Epidermal melanocyte (primary cell): ENCODE results near the gene RBM43.
A peak's percentile ranks its signal among the peaks of the same experiment; 100 is the strongest.
"Not testable (repeated sequence)": the region's sequence is repeated elsewhere in the genome, so short reads cannot be mapped to it uniquely, and the experiment has no call there.

Experiments used
- DNase-seq: peaks from one replicate; pipeline ENCODE4 v3.0.0; 2011; ENCODE audit warnings: low spot score; ENCODE audit not compliant: insufficient read length

RBM43 gene

GRCh38 chr2:151269798-151270568 is 8.3 kb upstream of the RBM43 start:
- DNase-seq: no peak

DNA sequence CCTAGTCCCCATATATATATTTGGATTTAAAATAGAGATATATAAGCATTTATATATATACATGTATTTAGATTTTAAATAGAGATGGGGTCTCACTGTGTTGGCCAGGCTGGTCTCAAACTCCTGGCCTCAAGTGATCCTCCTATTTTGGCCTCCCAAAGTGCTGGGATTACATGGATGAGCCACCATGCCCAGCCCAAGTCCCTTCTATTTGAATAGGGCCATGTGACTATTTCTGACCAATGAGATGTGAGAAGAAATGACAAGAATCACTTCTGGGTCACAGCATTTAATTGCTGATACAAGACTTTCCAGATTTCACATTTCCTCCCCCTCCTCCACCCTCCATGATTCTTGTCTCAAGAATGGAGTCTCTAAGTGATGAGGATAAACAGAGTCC is 6.4 kb upstream of the RBM43 start:
- DNase-seq: no peak

GRCh38 chr2:151267537-151267936 is 5.9 kb upstream of the RBM43 start:
- DNase-seq: no peak

- no peak for DNase-seq
Observed at GRCh38 chr2:151265991-151266390, 4.3 kb upstream of the RBM43 start.

DNA sequence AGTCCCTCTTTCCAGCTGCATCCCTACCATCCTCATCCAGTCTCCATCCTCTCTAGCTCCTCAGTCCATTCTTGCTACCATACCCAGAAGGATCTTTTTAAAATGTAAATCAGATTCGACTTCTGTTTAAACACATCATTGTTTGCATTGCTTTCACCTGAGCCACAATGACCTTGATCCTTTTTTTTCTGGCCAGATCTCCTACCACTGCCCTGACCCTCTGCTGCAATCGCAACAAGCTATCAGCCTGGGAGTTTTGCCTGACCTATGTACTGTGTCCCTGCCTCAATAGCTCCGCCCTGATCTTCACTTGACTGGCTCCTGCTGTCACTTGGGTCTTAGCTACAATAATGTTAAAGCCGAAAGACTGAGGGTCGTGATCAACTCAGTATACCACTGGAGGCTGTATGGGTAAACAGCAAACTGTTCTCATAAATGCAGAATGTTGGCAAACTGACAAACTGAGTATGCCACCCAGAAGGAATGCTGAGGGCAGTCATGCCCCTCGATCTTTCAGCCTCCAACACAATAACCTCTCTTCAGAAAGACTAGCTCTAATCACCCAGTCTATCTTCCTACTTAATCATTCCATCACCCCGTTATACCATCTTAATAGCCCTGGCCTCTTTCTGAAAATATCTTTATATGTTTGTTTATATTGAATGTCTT is 2.6 kb upstream of the RBM43 start:
- no peak for DNase-seq

DNA sequence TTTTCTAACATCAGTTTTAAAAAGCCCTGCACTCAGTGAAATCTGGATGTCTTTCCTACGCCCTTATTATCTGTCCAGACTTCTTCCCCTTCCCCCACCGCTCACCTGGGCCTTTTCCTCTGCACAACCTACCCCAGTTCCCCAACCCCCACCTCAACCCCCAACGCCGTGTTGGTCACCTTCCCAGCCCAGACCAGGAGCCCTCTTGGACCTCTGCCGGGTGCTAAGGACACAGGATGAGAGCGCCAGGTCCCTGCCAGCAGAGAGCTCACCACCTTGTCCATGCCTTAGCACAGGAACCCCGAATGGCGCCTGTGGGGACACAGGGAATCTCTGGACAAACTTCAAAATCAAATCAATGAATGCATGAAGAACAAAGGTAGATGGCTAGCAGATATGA is 966 bp upstream of the RBM43 start:
- DNase-seq: no peak

DNA sequence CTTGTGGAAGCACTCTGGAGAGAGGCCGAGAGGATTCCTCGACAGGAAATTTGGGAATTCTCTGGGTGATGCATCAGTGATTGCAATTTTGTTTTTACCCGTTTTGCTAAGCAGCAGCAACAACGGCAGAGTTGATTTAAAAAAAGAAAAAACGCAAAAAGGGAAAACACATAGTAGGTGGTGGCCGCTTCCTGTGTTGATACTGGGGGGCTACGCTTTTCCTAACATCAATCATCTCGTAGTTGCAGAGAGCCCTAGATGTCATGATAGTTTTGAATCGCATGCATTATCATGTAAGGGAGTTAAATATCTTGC is 271 bp upstream of the RBM43 start:
- DNase-seq: no peak

DNA sequence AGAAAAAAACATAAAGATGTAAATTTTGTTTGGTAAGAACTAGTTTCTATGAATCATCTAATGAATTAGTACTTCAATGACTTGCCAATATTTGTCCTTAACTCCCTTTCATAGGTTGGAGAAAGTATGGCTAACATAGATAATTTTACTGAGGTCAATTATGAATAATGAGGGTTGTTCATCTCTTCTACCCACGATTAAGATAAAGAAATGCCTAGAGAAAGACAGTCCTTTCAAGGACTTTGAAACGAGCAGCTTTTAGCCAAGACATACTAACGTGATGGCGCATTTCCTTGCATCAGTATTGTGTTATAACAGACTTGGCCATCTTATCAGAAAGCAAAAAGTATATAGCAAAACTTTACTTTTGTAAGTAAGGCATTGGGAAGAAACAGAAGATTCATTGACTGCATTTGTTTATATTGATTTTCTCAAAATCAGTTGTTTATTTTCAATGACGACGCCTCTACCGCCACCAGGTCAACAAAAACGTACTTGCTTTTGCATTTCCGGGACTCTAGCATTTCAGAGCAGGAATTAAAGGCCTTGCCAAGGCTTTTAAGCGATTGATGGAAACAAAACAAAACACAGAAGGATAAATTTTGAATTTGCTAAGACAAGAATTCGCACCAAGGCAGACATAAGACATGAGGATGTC is 961 bp downstream of the RBM43 start:
- no peak for DNase-seq

DNA sequence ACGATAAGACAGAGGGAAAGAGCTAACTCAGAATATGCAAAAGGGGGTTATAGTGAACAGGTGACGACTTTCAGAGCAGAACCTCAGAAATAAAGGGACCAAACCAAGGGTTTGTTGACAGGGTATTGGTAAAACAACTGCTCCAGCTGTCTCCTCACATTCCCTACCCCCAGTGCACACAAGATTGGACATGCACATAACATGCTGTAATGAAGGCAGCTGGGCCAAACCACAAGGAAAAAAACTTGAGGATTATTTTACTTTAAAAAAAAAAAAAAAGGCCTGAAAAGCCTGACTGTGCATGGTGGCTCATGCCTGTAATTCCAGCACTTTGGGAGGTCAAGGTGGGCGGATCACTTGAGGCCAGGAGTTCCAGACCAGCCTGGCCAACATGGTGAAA is 3.5 kb downstream of the RBM43 start:
- DNase-seq: peak; percentile 36

DNA sequence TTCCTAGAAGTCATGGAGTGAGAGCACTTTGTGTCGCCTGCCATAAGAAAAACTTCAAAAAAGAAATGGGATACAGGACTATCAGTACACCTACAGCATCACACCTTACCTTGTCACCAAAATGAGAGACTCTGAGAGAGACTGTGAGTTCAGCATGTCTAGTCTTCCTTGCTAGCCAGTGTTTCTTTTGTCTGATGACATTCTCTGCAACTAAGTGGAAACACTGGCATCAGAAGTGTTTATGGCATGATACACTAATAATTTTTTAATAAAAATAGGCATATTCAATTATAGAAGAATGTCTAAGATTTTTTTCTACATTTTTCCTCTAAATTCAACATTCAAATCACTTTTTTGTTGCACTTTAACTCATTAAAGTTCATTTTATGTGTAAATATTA is 9.0 kb downstream of the RBM43 start:
- no peak for DNase-seq

DNA sequence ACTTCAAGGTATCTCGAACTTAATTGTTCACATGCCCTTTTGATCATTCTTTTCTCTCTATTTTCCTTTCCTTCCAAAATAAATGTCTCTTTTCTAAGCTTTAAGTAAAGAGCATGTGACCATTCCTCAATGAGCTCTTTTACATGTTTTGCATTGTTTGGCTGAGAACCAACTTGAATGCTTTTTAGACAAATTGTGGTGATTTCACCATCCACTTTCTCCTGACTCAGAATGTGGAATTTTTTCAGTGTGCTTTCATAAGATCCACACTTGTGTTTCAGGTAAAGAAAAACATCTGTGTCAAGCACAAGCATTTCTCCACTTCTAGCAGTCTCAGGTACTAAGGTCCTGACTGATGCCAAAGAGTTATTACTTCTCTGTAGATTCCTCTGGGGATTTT is 10.7 kb downstream of the RBM43 start:
- DNase-seq: no peak

DNA sequence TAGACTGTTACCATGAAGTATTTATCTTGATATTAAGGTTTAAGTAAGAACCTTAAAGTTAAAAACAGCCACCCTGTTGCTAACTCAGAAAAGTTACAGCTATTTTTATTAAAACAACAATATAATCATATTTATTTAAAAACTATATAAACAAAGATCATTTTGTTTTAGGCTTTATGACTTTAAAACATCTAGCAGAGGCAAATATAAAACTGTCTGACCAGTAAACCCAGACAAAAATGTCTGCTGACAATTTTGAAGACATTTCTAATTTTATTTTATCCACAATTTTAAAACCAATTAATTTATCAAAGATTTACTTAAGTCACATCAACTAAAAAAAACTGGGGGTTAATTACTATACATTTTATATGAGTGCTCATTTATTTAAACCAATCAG is 14.2 kb downstream of the RBM43 start:
- no peak for DNase-seq

DNA sequence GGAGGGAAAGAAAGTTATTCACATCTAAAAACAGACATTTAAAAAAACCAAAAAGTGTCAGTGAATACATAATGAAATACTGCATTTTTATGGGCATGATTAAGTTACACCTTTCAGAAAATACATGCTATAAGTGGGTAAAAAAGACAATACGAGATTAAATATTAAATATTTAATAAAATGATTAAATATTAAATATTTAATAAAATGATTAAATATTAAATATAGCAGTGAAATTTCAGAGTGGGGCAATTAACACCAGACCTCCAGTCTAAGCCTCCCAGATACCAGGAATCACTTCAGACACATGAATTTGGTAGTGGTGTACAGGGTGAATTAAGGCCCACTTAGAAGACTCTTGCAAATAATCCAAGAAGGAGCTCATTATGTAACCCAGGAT is 15.5 kb downstream of the RBM43 start:
- DNase-seq: no peak

GRCh38 chr2:151243468-151243867 is 18.2 kb downstream of the RBM43 start:
- no peak for DNase-seq

DNA sequence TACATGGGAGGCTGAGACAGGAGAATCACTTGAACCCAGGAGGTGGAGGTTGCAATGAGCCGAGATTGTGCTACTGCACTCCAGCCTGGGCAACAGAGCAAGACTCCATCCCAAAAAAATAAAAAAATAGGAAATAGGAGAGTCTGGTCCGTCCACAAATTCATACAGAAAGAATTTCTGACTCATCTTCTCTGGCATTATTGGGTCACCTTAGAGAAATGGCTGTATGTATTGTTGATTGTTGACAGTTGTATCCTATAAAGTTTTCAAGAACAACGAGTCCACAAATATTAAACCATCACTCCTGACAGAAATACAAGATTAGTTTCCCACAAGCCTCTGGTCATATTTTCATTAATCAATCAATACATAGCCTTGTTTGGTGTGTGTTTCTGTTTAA is 20.4 kb downstream of the RBM43 start:
- DNase-seq: no peak

GRCh38 chr2:151240433-151240832 is 21.2 kb downstream of the RBM43 start:
- no peak for DNase-seq

GRCh38 chr2:151239624-151240023 is 22.0 kb downstream of the RBM43 start:
- no peak for DNase-seq

DNA sequence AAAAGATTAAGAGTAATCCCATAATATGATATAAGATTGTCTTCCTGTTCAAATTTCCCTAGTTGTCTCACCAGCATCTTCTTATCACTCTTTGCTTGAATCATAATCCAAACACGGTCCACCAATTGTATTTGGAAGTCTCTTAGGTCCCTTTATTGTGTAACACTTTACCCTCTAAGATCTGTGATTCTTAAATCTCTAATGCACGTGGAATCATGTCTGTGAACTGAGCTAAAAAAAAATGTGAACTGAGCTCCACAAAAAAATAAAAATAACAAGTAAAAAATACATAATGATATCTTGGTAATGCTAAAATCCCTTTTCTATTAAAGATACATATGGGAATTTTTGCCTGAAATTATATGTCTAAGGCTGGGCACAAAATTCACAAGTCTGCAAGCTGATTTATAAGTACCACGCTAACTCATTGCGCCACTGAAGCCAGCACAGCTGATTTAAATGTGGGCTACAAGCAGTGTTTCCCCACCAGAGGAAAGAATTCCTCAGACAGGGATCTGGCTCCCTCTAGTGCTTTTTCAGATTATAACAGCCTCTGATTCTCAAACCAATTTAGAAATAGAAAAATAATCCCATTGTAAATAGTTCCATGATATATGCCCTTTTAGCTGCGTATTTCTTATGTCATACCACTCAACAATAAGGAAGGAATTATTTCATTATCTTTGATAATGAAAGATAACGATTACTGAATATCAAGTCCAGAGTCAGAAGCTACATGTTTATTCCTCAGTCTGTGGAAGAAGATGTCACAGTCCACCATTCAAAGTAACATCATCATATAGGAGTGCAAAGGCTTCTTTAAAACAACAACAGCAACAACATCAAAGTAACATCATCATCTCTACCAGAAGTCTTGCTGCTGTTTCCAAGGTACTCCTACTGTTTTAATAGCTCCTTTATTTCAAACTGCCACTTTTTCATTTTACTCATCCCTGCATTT is 22.9 kb downstream of the RBM43 start:
- peak; percentile 50 for DNase-seq

GRCh38 chr2:151237422-151238025 is 24.1 kb downstream of the RBM43 start:
- DNase-seq: no peak

DNA sequence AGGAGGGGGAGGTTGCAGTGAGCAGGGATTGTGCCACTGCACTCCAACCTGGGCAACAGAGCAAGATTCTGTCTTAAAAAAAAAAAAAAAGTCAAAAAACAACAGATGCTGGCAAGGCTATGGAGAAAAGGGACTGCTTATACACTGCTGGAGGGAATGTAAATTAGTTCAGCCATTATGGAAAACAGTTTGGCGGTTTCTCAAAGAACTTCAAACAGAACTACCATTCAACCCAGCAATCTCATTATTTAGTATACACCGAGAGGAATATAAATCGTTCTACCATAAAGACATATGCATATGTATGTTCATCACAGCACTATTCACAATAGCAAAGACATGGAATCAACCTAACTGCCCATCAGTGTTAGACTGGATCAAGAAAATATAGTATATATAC is 27.9 kb downstream of the RBM43 start:
- DNase-seq: not testable (repeated sequence)

DNA sequence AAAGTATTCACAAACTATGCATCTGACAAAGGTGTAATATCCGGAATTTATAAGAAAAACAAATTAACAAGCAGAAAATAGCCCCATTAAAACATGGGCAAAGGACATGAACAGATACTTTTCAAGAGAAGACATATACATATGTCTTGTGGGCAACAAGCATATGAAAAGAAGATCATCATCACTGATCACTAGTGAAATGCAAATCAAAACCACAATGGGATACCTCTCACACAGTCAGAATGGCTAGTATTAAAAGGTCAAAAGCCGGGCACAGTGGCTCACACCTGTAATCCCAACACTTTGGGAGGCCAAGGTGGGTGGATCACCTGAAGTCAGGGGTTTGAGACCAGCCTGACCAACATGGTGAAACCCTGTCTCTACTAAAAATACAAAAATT is 28.4 kb downstream of the RBM43 start:
- DNase-seq: not testable (repeated sequence)
